ENCODE results near the gene CYFIP2.

Gene CYFIP2

GRCh38 chr5:157328277-157328912, 62.5 kb downstream of the CYFIP2 start:
- DNase-seq: peak in 1 of 2 experiments; percentile 17

- DNase-seq: no peak
These were observed 65.9 kb downstream of the CYFIP2 start for GRCh38 chr5:157331807-157332206.

GRCh38 chr5:157335534-157336422, 69.9 kb downstream of the CYFIP2 start:
- no peak for DNase-seq

GRCh38 chr5:157336423-157336744, 70.5 kb downstream of the CYFIP2 start:
- DNase-seq: no peak

GRCh38 chr5:157339409-157339808, 73.5 kb downstream of the CYFIP2 start:
- DNase-seq: no peak

- no peak for DNase-seq
These were observed 77.0 kb downstream of the CYFIP2 start for GRCh38 chr5:157342822-157343402.

GRCh38 chr5:157343842-157344790, 78.2 kb downstream of the CYFIP2 start:
- DNase-seq: peak in 1 of 2 experiments; percentile 50

GRCh38 chr5:157345067-157345466, 79.1 kb downstream of the CYFIP2 start:
- peak in 1 of 2 experiments; percentile 31 for DNase-seq

- no peak for DNase-seq
These were observed 79.6 kb downstream of the CYFIP2 start for GRCh38 chr5:157345485-157345884.

GRCh38 chr5:157347301-157348048, 81.6 kb downstream of the CYFIP2 start:
- no peak for DNase-seq

GRCh38 chr5:157348049-157348400, 82.1 kb downstream of the CYFIP2 start:
- DNase-seq: no peak

- no peak for DNase-seq
These were observed 85.2 kb downstream of the CYFIP2 start for GRCh38 chr5:157350939-157351801.

- DNase-seq: no peak
These were observed 85.8 kb downstream of the CYFIP2 start for GRCh38 chr5:157351802-157352092.

- DNase-seq: no peak
These were observed 86.9 kb downstream of the CYFIP2 start for GRCh38 chr5:157352756-157353340.

GRCh38 chr5:157354800-157355199, 88.9 kb downstream of the CYFIP2 start:
- no peak for DNase-seq

GRCh38 chr5:157356576-157356975, 90.7 kb downstream of the CYFIP2 start:
- no peak for DNase-seq

GRCh38 chr5:157357823-157358222, 91.9 kb downstream of the CYFIP2 start:
- DNase-seq: no peak

- DNase-seq: no peak
These were observed 92.9 kb downstream of the CYFIP2 start for GRCh38 chr5:157358871-157359270.

- DNase-seq: no peak
These were observed 93.6 kb downstream of the CYFIP2 start for GRCh38 chr5:157359356-157360055.

GRCh38 chr5:157362012-157362411, 96.1 kb downstream of the CYFIP2 start:
- no peak for DNase-seq
